ENCODE results near the gene NTM.

Gene NTM

GRCh38 chr11:132036746-132037466 lies 666.5 kb downstream of the NTM start:
- no peak for TF ChIP-seq TAF1 (IDR thresholded peaks at IDR 0.05; ENCODE audit: low read depth, low read length)
- no peak for TF ChIP-seq POLR2A (IDR thresholded peaks at IDR 0.05; ENCODE audit: low read depth, low read length)
- TF ChIP-seq SPI1 (IDR thresholded peaks at IDR 0.05; ENCODE audit: low read depth, low read length), result no peak
- no peak for TF ChIP-seq POU2F2 (IDR thresholded peaks at IDR 0.05; ENCODE audit: low read depth, low read length)
- no peak for TF ChIP-seq POLR2AphosphoS5 (IDR thresholded peaks at IDR 0.05; ENCODE audit: low read depth, low read length)
- no peak for TF ChIP-seq PAX5 (IDR thresholded peaks at IDR 0.05; ENCODE audit: insufficient read depth, low read length, severe bottlenecking)
- no peak for DNase-seq (ENCODE audit: insufficient read length, low spot score)
- no peak for FAIRE-seq

GRCh38 chr11:132037467-132037862 lies 667.0 kb downstream of the NTM start:
- FAIRE-seq, result no peak
- TF ChIP-seq PAX5 (IDR thresholded peaks at IDR 0.05; ENCODE audit: insufficient read depth, low read length, severe bottlenecking) (no peak), POLR2A (IDR thresholded peaks at IDR 0.05; ENCODE audit: low read depth, low read length) (no peak), POLR2AphosphoS5 (IDR thresholded peaks at IDR 0.05; ENCODE audit: low read depth, low read length) (no peak), POU2F2 (IDR thresholded peaks at IDR 0.05; ENCODE audit: low read depth, low read length) (no peak), SPI1 (IDR thresholded peaks at IDR 0.05; ENCODE audit: low read depth, low read length) (no peak), TAF1 (IDR thresholded peaks at IDR 0.05; ENCODE audit: low read depth, low read length) (no peak)
- no peak for DNase-seq (ENCODE audit: insufficient read length, low spot score)

- FAIRE-seq (no peak), DNase-seq (ENCODE audit: insufficient read length, low spot score) (no peak)
- TF ChIP-seq POLR2A (IDR thresholded peaks at IDR 0.05; ENCODE audit: low read depth, low read length) (no peak), POU2F2 (IDR thresholded peaks at IDR 0.05; ENCODE audit: low read depth, low read length) (no peak), PAX5 (IDR thresholded peaks at IDR 0.05; ENCODE audit: insufficient read depth, low read length, severe bottlenecking) (no peak), TAF1 (IDR thresholded peaks at IDR 0.05; ENCODE audit: low read depth, low read length) (no peak), SPI1 (IDR thresholded peaks at IDR 0.05; ENCODE audit: low read depth, low read length) (no peak), POLR2AphosphoS5 (IDR thresholded peaks at IDR 0.05; ENCODE audit: low read depth, low read length) (no peak)
These were observed 667.5 kb downstream of the NTM start for GRCh38 chr11:132037956-132038355.

GRCh38 chr11:132039521-132039920 lies 669.1 kb downstream of the NTM start:
- FAIRE-seq, result no peak
- no peak for TF ChIP-seq POLR2AphosphoS5 (IDR thresholded peaks at IDR 0.05; ENCODE audit: low read depth, low read length)
- TF ChIP-seq SPI1 (IDR thresholded peaks at IDR 0.05; ENCODE audit: low read depth, low read length), result no peak
- no peak for TF ChIP-seq TAF1 (IDR thresholded peaks at IDR 0.05; ENCODE audit: low read depth, low read length)
- no peak for TF ChIP-seq POLR2A (IDR thresholded peaks at IDR 0.05; ENCODE audit: low read depth, low read length)
- TF ChIP-seq POU2F2 (IDR thresholded peaks at IDR 0.05; ENCODE audit: low read depth, low read length), result no peak
- TF ChIP-seq PAX5 (IDR thresholded peaks at IDR 0.05; ENCODE audit: insufficient read depth, low read length, severe bottlenecking), result no peak

GRCh38 chr11:132042296-132042695 lies 671.9 kb downstream of the NTM start:
- no peak for DNase-seq (ENCODE audit: insufficient read length, low spot score)
- no peak for FAIRE-seq
- TF ChIP-seq POLR2AphosphoS5 (IDR thresholded peaks at IDR 0.05; ENCODE audit: low read depth, low read length), result no peak
- TF ChIP-seq SPI1 (IDR thresholded peaks at IDR 0.05; ENCODE audit: low read depth, low read length), result no peak
- TF ChIP-seq POLR2A (IDR thresholded peaks at IDR 0.05; ENCODE audit: low read depth, low read length), result no peak
- no peak for TF ChIP-seq POU2F2 (IDR thresholded peaks at IDR 0.05; ENCODE audit: low read depth, low read length)
- TF ChIP-seq TAF1 (IDR thresholded peaks at IDR 0.05; ENCODE audit: low read depth, low read length), result no peak
- TF ChIP-seq PAX5 (IDR thresholded peaks at IDR 0.05; ENCODE audit: insufficient read depth, low read length, severe bottlenecking), result no peak

More at GRCh38 chr11:132039521-132039920, 669.1 kb downstream of the NTM start:
- no peak for DNase-seq (ENCODE audit: insufficient read length, low spot score)

- FAIRE-seq, result no peak
- TF ChIP-seq TAF1 (IDR thresholded peaks at IDR 0.05; ENCODE audit: low read depth, low read length) (no peak), POLR2A (IDR thresholded peaks at IDR 0.05; ENCODE audit: low read depth, low read length) (no peak), POLR2AphosphoS5 (IDR thresholded peaks at IDR 0.05; ENCODE audit: low read depth, low read length) (no peak), PAX5 (IDR thresholded peaks at IDR 0.05; ENCODE audit: insufficient read depth, low read length, severe bottlenecking) (no peak), POU2F2 (IDR thresholded peaks at IDR 0.05; ENCODE audit: low read depth, low read length) (no peak), SPI1 (IDR thresholded peaks at IDR 0.05; ENCODE audit: low read depth, low read length) (no peak)
These were observed 673.3 kb downstream of the NTM start for GRCh38 chr11:132043714-132044113.

GRCh38 chr11:132045107-132045506 lies 674.7 kb downstream of the NTM start:
- no peak for FAIRE-seq
- DNase-seq (ENCODE audit: insufficient read length, low spot score), result no peak
- TF ChIP-seq PAX5 (IDR thresholded peaks at IDR 0.05; ENCODE audit: insufficient read depth, low read length, severe bottlenecking) (no peak), TAF1 (IDR thresholded peaks at IDR 0.05; ENCODE audit: low read depth, low read length) (no peak), SPI1 (IDR thresholded peaks at IDR 0.05; ENCODE audit: low read depth, low read length) (no peak), POLR2A (IDR thresholded peaks at IDR 0.05; ENCODE audit: low read depth, low read length) (no peak), POU2F2 (IDR thresholded peaks at IDR 0.05; ENCODE audit: low read depth, low read length) (no peak), POLR2AphosphoS5 (IDR thresholded peaks at IDR 0.05; ENCODE audit: low read depth, low read length) (no peak)

More at GRCh38 chr11:132043714-132044113, 673.3 kb downstream of the NTM start:
- no peak for DNase-seq (ENCODE audit: insufficient read length, low spot score)

GRCh38 chr11:132046288-132046865 lies 676.0 kb downstream of the NTM start:
- DNase-seq (ENCODE audit: insufficient read length, low spot score) (no peak), FAIRE-seq (no peak)
- TF ChIP-seq PAX5 (IDR thresholded peaks at IDR 0.05; ENCODE audit: insufficient read depth, low read length, severe bottlenecking), result no peak
- no peak for TF ChIP-seq POU2F2 (IDR thresholded peaks at IDR 0.05; ENCODE audit: low read depth, low read length)
- TF ChIP-seq SPI1 (IDR thresholded peaks at IDR 0.05; ENCODE audit: low read depth, low read length), result no peak
- TF ChIP-seq TAF1 (IDR thresholded peaks at IDR 0.05; ENCODE audit: low read depth, low read length), result no peak
- no peak for TF ChIP-seq POLR2A (IDR thresholded peaks at IDR 0.05; ENCODE audit: low read depth, low read length)
- TF ChIP-seq POLR2AphosphoS5 (IDR thresholded peaks at IDR 0.05; ENCODE audit: low read depth, low read length), result no peak

GRCh38 chr11:132047167-132047566 lies 676.8 kb downstream of the NTM start:
- DNase-seq (ENCODE audit: insufficient read length, low spot score) (no peak), FAIRE-seq (no peak)
- no peak for TF ChIP-seq POU2F2 (IDR thresholded peaks at IDR 0.05; ENCODE audit: low read depth, low read length)

Measured in GM12891 (cell line).